GM21737 (cell line): ENCODE measurements around the gene ASXL1.
"Not testable (repeated sequence)": the region's sequence is repeated elsewhere in the genome, so short reads cannot be mapped to it uniquely, and the experiment has no call there.

Experiments used
- ATAC-seq: cut with Tn5 transposase; IDR thresholded peaks from one replicate; pipeline ENCODE4 v1.9.1; 2021; ENCODE audit warnings: mild to moderate bottlenecking, moderate library complexity; ENCODE audit not compliant: unreplicated experiment

The ASXL1 gene

DNA sequence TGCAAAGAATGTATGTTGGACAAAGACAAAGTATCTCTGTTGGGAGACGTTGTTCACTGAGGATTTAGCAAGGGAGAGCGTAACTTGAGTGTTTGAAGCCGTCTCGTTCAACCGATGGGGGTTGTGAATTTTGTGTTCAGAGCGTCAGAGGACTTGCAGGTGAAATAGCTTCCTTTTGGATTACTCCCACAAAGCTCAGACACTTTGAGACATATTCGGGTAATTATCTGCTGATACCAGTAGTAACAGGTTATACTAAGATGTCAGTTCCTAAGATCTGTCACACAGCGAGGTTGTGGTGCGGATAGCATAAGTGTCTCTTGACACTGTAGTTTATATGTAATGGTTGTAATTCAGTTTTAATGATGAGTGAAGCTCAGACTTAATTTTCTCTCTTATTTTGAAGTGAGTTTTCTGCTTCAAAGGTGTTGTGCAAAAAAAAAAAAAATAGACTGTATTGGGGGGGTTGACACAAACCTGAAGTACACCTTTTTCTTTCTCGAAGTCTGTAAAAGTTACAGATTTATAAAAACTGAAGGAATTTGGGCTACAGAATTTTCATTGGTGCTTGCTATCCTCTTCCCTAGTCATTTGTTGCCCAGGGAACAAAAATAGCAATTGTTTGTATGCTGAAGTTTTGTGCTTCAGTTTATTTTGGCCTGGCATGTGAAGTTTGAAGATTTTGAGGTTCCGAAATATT is 1.7 kb downstream of the ASXL1 start:
- no peak for ATAC-seq

GRCh38 chr20:32360333-32360634 is 2.2 kb downstream of the ASXL1 start:
- no peak for ATAC-seq

- ATAC-seq: no peak
Measured at GRCh38 chr20:32362901-32363364, 4.8 kb downstream of the ASXL1 start.

- ATAC-seq: no peak
Measured at GRCh38 chr20:32363492-32363891, 5.4 kb downstream of the ASXL1 start.

- no peak for ATAC-seq
Measured at GRCh38 chr20:32364554-32365208, 6.5 kb downstream of the ASXL1 start.

- ATAC-seq: no peak
Measured at GRCh38 chr20:32365564-32365963, 7.4 kb downstream of the ASXL1 start.

GRCh38 chr20:32366380-32366779 is 8.2 kb downstream of the ASXL1 start:
- no peak for ATAC-seq

DNA sequence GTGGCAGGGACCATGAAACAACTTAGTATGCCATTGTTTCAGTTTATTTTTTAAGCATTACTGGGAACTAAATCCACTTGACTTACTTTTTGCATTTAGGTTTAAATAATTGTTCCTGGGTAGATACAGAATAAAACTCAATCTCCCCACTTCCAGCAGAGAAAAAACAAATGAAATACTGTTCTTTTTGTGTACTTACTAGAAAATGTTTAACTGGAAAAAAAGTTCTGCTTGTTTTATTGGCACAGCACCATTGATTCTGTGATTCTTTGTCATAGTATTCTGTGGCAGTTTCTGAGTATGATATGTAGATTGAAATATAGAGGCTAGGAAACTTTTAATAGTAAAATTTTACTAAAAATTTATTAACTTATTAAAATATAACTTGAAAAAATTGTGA is 10.2 kb downstream of the ASXL1 start:
- no peak for ATAC-seq

- ATAC-seq: no peak
Measured at GRCh38 chr20:32368925-32369324, 10.8 kb downstream of the ASXL1 start.

DNA sequence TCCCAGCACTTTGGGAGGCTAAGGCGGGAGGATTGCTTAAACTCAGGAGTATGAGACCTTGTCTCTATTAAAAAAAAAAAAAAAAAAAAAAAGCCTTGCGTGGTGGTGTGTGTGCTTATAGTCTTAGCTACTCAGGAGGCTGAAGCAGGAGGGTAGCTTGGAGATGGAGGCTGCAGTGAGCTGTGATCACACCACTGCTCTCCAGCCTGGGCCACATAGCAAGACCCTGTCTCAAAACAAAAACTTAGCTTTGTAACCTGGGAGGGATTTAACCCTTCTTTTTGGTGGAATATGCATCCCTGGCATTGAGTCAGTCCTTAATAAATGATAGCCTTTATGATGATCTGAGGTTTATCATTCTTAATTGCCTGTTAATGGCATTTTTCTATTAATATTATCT is 12.8 kb downstream of the ASXL1 start:
- ATAC-seq: no peak

DNA sequence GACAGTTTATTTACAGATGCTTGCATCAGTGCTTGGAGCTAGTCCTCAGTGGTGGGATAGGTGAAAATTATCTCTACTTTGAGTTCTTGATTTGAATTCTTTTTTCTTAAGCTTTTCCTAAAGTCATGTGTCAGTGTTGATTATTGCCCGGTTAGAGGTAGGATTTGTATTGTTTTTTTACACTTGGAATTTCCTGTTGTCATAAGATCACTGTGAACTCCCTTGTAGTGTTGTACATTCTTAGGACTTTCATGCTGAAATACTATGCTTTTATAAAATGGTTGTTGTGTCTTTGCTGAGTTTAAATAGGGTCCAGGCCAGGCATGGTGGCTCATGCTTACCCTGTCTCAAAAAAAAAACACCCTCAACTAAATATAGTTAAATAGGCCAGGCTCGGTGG is 20.3 kb downstream of the ASXL1 start:
- no peak for ATAC-seq

- ATAC-seq: not testable (repeated sequence)
Measured at GRCh38 chr20:32380037-32380436, 21.9 kb downstream of the ASXL1 start.

DNA sequence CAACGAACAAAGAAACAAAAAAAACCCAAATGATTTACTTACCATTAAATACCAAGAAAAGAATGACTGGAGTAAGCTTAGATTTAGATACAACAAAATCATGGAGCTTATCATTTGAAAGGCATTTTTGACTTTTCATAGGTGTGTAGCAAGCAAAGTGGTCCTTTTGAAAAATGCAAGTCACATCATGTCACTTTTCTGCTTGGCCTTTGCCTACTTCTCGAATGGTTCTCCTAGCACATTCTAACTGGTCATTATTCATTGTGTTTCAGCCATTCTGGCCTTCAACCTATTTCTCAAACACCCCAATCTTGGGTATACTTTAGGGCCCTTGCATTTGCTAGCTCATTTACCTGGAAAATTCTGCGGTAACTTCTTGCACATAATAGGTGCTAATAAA is 22.6 kb downstream of the ASXL1 start:
- no peak for ATAC-seq

GRCh38 chr20:32382102-32382950 is 24.2 kb downstream of the ASXL1 start:
- no peak for ATAC-seq

GRCh38 chr20:32383441-32383840 is 25.3 kb downstream of the ASXL1 start:
- ATAC-seq: not testable (repeated sequence)

GRCh38 chr20:32385541-32385940 is 27.4 kb downstream of the ASXL1 start:
- no peak for ATAC-seq

- ATAC-seq: no peak
Measured at GRCh38 chr20:32386091-32386490, 28.0 kb downstream of the ASXL1 start.

DNA sequence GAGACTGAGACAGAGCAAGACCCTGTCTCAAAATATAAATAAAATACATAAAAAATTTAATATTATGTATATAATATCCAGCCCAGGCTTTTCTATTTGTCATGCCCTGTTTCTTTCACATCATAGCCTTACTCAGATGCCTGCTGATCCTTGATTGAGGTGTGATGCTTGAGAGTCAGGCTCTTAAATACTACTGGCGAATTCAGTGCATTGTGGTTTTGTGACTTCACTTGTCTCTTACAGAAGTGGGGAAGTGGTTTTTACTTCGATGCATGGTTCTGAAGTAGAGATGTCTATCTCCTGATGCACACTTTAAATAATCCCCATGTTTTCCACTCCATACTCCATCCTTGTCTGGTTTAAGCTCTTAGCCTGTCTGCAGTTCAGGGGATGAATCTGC is 29.1 kb downstream of the ASXL1 start:
- no peak for ATAC-seq

DNA sequence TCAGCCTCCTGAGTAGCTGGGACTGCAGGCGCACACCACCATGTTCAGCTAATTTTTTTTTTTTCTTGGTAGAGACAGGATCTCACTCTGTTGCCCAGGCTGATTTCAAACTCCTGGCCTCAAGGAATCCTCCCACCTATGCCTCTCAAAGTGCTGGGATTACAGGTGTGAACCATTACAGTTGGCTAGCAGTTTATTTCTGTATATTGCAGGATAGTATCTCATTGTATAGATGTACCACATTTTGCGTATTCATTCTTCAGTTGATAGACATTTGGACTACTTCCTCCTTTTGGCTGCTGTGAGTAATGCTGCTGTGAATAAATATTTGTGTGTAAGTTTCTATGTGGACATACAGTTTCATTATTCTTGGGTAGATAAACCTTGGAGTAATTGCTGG is 32.9 kb downstream of the ASXL1 start:
- ATAC-seq: no peak

GRCh38 chr20:32395066-32395465 is 36.9 kb downstream of the ASXL1 start:
- no peak for ATAC-seq

GRCh38 chr20:32396646-32397160 is 38.6 kb downstream of the ASXL1 start:
- no peak for ATAC-seq
